ENCODE measurements around the gene TUT4. TPM values are rescaled to one million over a fixed set of nuclear protein-coding genes. Genes with fewer than 3 reads are reported as not detected.

Gene TUT4
- total RNA-seq, 5 donors from 2014 or later (not counting 1 experiment from before 2014, with no cell fraction given): 109 to 143 (median 129) TPM

- Histone ChIP-seq H3K4me1 (ENCODE audit: control insufficient read depth in 1 of 2, extremely low read depth in 1 of 2, insufficient read depth in 2 of 2, low read length in 2 of 2) (no peaks in the 10 kb centered on the region), H3K9me3 (no peaks in the 10 kb centered on the region), H3K27ac (ENCODE audit: low read length) (no peak overlapping the region), H3K36me3 (ENCODE audit: control insufficient read depth in 2 of 2, extremely low read depth in 1 of 2, insufficient read depth in 1 of 2, low read length in 1 of 2) (peaks cover 0 to 21% of the 10 kb centered on the region in 2 donors), H3K4me3 (ENCODE audit: control insufficient read depth in 1 of 2, extremely low read depth in 1 of 2, low read length in 1 of 2) (no peak overlapping the region), H3K27me3 (replicated peaks in 1 of 2; ENCODE audit: control insufficient read depth in 2 of 2, extremely low read depth in 1 of 2, insufficient read depth in 2 of 2, low read length in 1 of 2) (no peaks in the 10 kb centered on the region)
- Mint-ChIP-seq H3K36me3 (peaks cover 25% of the 10 kb centered on the region), H3K4me1 (peaks cover 0 to 3% (median 0%) of the 10 kb centered on the region in 3 donors), H3K9me3 (no peaks in the 10 kb centered on the region), H3K27ac (no peak overlapping the region), H3K4me3 (no peak overlapping the region), H3K27me3 (no peaks in the 10 kb centered on the region)
- DNase-seq (no peak), ATAC-seq (replicated peaks in 1 of 4) (no peak)
- CTCF ChIA-PET: interaction anchor here in 1 of 2 donors (0.6 kb wide), 1 partner anchor 223 kb away, joined by 3 read pairs; no protein-coding TSS in a partner anchor
- POLR2A ChIA-PET: interaction anchor here (0.5 to 0.6 kb wide), 2 partner anchors 59 to 1315 kb away, joined by 6 to 11 read pairs; no protein-coding TSS in a partner anchor
- WGBS (ENCODE audit: insufficient coverage): no CpG with 5 or more reads among the region's 5 CpGs
These were observed 89.0 kb downstream of the TUT4 start for GRCh38 chr1:52463891-52464290.

- WGBS (ENCODE audit: insufficient coverage): no CpG with 5 or more reads among the region's 1 CpG
- Histone ChIP-seq H3K9me3 (no peaks in the 10 kb centered on the region), H3K27ac (ENCODE audit: low read length) (no peak overlapping the region), H3K4me1 (ENCODE audit: control insufficient read depth in 1 of 2, extremely low read depth in 1 of 2, insufficient read depth in 2 of 2, low read length in 2 of 2) (no peaks in the 10 kb centered on the region), H3K27me3 (replicated peaks in 1 of 2; ENCODE audit: control insufficient read depth in 2 of 2, extremely low read depth in 1 of 2, insufficient read depth in 2 of 2, low read length in 1 of 2) (no peaks in the 10 kb centered on the region), H3K36me3 (ENCODE audit: control insufficient read depth in 2 of 2, extremely low read depth in 1 of 2, insufficient read depth in 1 of 2, low read length in 1 of 2) (peaks cover 0 to 20% of the 10 kb centered on the region in 2 donors), H3K4me3 (ENCODE audit: control insufficient read depth in 1 of 2, extremely low read depth in 1 of 2, low read length in 1 of 2) (no peak overlapping the region)
- Mint-ChIP-seq H3K36me3 (peaks cover 28% of the 10 kb centered on the region), H3K27ac (no peak overlapping the region), H3K9me3 (no peaks in the 10 kb centered on the region), H3K27me3 (no peaks in the 10 kb centered on the region), H3K4me1 (no peaks in the 10 kb centered on the region), H3K4me3 (no peak overlapping the region)
- DNase-seq (no peak), ATAC-seq (replicated peaks in 1 of 4) (no peak)
- POLR2A ChIA-PET: no interaction called here
- CTCF ChIA-PET: no interaction called here
These were observed 91.1 kb downstream of the TUT4 start for GRCh38 chr1:52461821-52462220.

- Histone ChIP-seq H3K4me1 (ENCODE audit: control insufficient read depth in 1 of 2, extremely low read depth in 1 of 2, insufficient read depth in 2 of 2, low read length in 2 of 2) (no peaks in the 10 kb centered on the region), H3K4me3 (ENCODE audit: control insufficient read depth in 1 of 2, extremely low read depth in 1 of 2, low read length in 1 of 2) (no peak overlapping the region), H3K36me3 (ENCODE audit: control insufficient read depth in 2 of 2, extremely low read depth in 1 of 2, insufficient read depth in 1 of 2, low read length in 1 of 2) (peaks cover 0 to 20% of the 10 kb centered on the region in 2 donors), H3K9me3 (no peaks in the 10 kb centered on the region), H3K27me3 (replicated peaks in 1 of 2; ENCODE audit: control insufficient read depth in 2 of 2, extremely low read depth in 1 of 2, insufficient read depth in 2 of 2, low read length in 1 of 2) (no peaks in the 10 kb centered on the region), H3K27ac (ENCODE audit: low read length) (no peak overlapping the region)
- ChIA-PET POLR2A (no interaction called here), CTCF (no interaction called here)
- DNase-seq (no peak), ATAC-seq (replicated peaks in 1 of 4) (no peak)
- H3K36me3 Mint-ChIP-seq: peaks cover 35% of the 10 kb centered on the region
- no peaks in the 10 kb centered on the region for H3K9me3 Mint-ChIP-seq
- H3K4me1 Mint-ChIP-seq: no peaks in the 10 kb centered on the region
- H3K4me3 Mint-ChIP-seq: no peak overlapping the region
- no peaks in the 10 kb centered on the region for H3K27me3 Mint-ChIP-seq
- H3K27ac Mint-ChIP-seq: no peak overlapping the region
- WGBS (ENCODE audit: insufficient coverage): no CpG with 5 or more reads among the region's 1 CpG
These were observed 92.2 kb downstream of the TUT4 start for GRCh38 chr1:52460694-52461093.

- WGBS (ENCODE audit: insufficient coverage): 100% methylated on average over 1 of the region's 2 CpGs
- Histone ChIP-seq H3K4me3 (ENCODE audit: control insufficient read depth in 1 of 2, extremely low read depth in 1 of 2, low read length in 1 of 2) (no peak overlapping the region), H3K27me3 (replicated peaks in 1 of 2; ENCODE audit: control insufficient read depth in 2 of 2, extremely low read depth in 1 of 2, insufficient read depth in 2 of 2, low read length in 1 of 2) (no peaks in the 10 kb centered on the region), H3K9me3 (no peaks in the 10 kb centered on the region), H3K27ac (ENCODE audit: low read length) (no peak overlapping the region), H3K4me1 (ENCODE audit: control insufficient read depth in 1 of 2, extremely low read depth in 1 of 2, insufficient read depth in 2 of 2, low read length in 2 of 2) (no peaks in the 10 kb centered on the region), H3K36me3 (ENCODE audit: control insufficient read depth in 2 of 2, extremely low read depth in 1 of 2, insufficient read depth in 1 of 2, low read length in 1 of 2) (peaks cover 0 to 18% of the 10 kb centered on the region in 2 donors)
- CTCF ChIA-PET: interaction anchor here (0.6 kb wide), 2 partner anchors 10 to 344 kb away, joined by 3 read pairs; no protein-coding TSS in a partner anchor
- POLR2A ChIA-PET: interaction anchor here in 1 of 2 donors (0.7 kb wide), 1 partner anchor 12 kb away, joined by 6 read pairs; no protein-coding TSS in a partner anchor
- Mint-ChIP-seq H3K9me3 (no peaks in the 10 kb centered on the region), H3K36me3 (peaks cover 46% of the 10 kb centered on the region), H3K4me1 (peaks cover 0 to 4% (median 0%) of the 10 kb centered on the region in 3 donors), H3K27me3 (no peaks in the 10 kb centered on the region), H3K4me3 (no peak overlapping the region), H3K27ac (no peak overlapping the region)
- ATAC-seq (replicated peaks in 1 of 4) (no peak), DNase-seq (no peak)
These were observed 97.2 kb downstream of the TUT4 start for GRCh38 chr1:52455686-52456085.

GRCh38 chr1:52454779-52455178 lies 98.1 kb downstream of the TUT4 start:
- Mint-ChIP-seq H3K4me1 (peaks cover 0 to 4% (median 0%) of the 10 kb centered on the region in 3 donors), H3K36me3 (peaks cover 43% of the 10 kb centered on the region), H3K9me3 (no peaks in the 10 kb centered on the region), H3K4me3 (no peak overlapping the region), H3K27ac (peak overlapping the region in 1 of 2 donors; percentile 25), H3K27me3 (no peaks in the 10 kb centered on the region)
- no peak overlapping the region for H3K4me3 ChIP-seq (ENCODE audit: control insufficient read depth in 1 of 2, extremely low read depth in 1 of 2, low read length in 1 of 2)
- H3K4me1 ChIP-seq (ENCODE audit: control insufficient read depth in 1 of 2, extremely low read depth in 1 of 2, insufficient read depth in 2 of 2, low read length in 2 of 2): no peaks in the 10 kb centered on the region
- ATAC-seq (replicated peaks in 1 of 4) (no peak), DNase-seq (no peak)
- no peaks in the 10 kb centered on the region for H3K9me3 ChIP-seq
- H3K27me3 ChIP-seq (replicated peaks in 1 of 2; ENCODE audit: control insufficient read depth in 2 of 2, extremely low read depth in 1 of 2, insufficient read depth in 2 of 2, low read length in 1 of 2): no peaks in the 10 kb centered on the region
- 100% methylated on average over 1 of the region's 2 CpGs for WGBS (ENCODE audit: insufficient coverage)
- H3K27ac ChIP-seq (ENCODE audit: low read length): no peak overlapping the region
- H3K36me3 ChIP-seq (ENCODE audit: control insufficient read depth in 2 of 2, extremely low read depth in 1 of 2, insufficient read depth in 1 of 2, low read length in 1 of 2): peaks cover 0 to 15% of the 10 kb centered on the region in 2 donors
- POLR2A ChIA-PET: interaction anchor here in 1 of 2 donors (0.5 to 0.6 kb wide), 2 partner anchors 124 to 424 kb away, joined by 3 to 5 read pairs; no protein-coding TSS in a partner anchor
- CTCF ChIA-PET: interaction anchor here in 1 of 2 donors (0.8 kb wide), 1 partner anchor 372 kb away, joined by 3 read pairs; no protein-coding TSS in a partner anchor

GRCh38 chr1:52454127-52454526 lies 98.8 kb downstream of the TUT4 start:
- peaks cover 0 to 4% (median 0%) of the 10 kb centered on the region in 3 donors for H3K4me1 Mint-ChIP-seq
- ATAC-seq (replicated peaks in 1 of 4) (no peak), DNase-seq (no peak)
- peaks cover 0 to 18% of the 10 kb centered on the region in 2 donors for H3K36me3 ChIP-seq (ENCODE audit: control insufficient read depth in 2 of 2, extremely low read depth in 1 of 2, insufficient read depth in 1 of 2, low read length in 1 of 2)
- H3K27me3 Mint-ChIP-seq: no peaks in the 10 kb centered on the region
- H3K27ac Mint-ChIP-seq: no peak overlapping the region
- H3K27ac ChIP-seq (ENCODE audit: low read length): no peak overlapping the region
- H3K4me1 ChIP-seq (ENCODE audit: control insufficient read depth in 1 of 2, extremely low read depth in 1 of 2, insufficient read depth in 2 of 2, low read length in 2 of 2): no peaks in the 10 kb centered on the region
- WGBS (ENCODE audit: insufficient coverage): no CpG with 5 or more reads among the region's 1 CpG
- POLR2A ChIA-PET: interaction anchor here (0.6 kb wide), 2 partner anchors 125 to 1398 kb away, joined by 3 to 8 read pairs; no protein-coding TSS in a partner anchor
- H3K9me3 Mint-ChIP-seq: no peaks in the 10 kb centered on the region
- no peak overlapping the region for H3K4me3 ChIP-seq (ENCODE audit: control insufficient read depth in 1 of 2, extremely low read depth in 1 of 2, low read length in 1 of 2)
- CTCF ChIA-PET: interaction anchor here in 1 of 2 donors (0.8 kb wide), 1 partner anchor 373 kb away, joined by 3 read pairs; no protein-coding TSS in a partner anchor
- no peaks in the 10 kb centered on the region for H3K9me3 ChIP-seq
- H3K4me3 Mint-ChIP-seq: no peak overlapping the region
- H3K36me3 Mint-ChIP-seq: peaks cover 46% of the 10 kb centered on the region
- no peaks in the 10 kb centered on the region for H3K27me3 ChIP-seq (replicated peaks in 1 of 2; ENCODE audit: control insufficient read depth in 2 of 2, extremely low read depth in 1 of 2, insufficient read depth in 2 of 2, low read length in 1 of 2)
